DOHH2 (cell line): ENCODE data around the gene ABCG5.

ENCODE experiments used
- H3F3A ChIP-seq: fragments of 200-600 bp; sonication (generic), shearing (Covaris generic); 2 replicates; pipeline ENCODE4 v1.6.0; 2016; ENCODE audit warnings: antibody characterized with exemption, mild to moderate bottlenecking; ENCODE audit not compliant: control insufficient read depth, insufficient read depth
- H3K27ac ChIP-seq: fragments of 200-600 bp; sonication (generic); 2 replicates; pipeline ENCODE4 v1.5.1; 2014; ENCODE audit warnings: low read depth, mild to moderate bottlenecking, low read length, moderate library complexity
- H3K27me3 ChIP-seq: fragments of 200-600 bp; sonication (generic); 2 replicates; pipeline ENCODE4 v1.6.1; 2014; ENCODE audit warnings: mild to moderate bottlenecking, low read length, mixed read lengths; ENCODE audit not compliant: control insufficient read depth
- H3K36me3 ChIP-seq: fragments of 200-600 bp; sonication (generic); 2 replicates; pipeline ENCODE4 v1.6.1; 2014; ENCODE audit warnings: mild to moderate bottlenecking, low read length, moderate library complexity, mixed read lengths; ENCODE audit not compliant: control insufficient read depth
- H3K4me1 ChIP-seq: fragments of 200-600 bp; sonication (generic); 2 replicates; pipeline ENCODE4 v1.6.1; 2014; ENCODE audit warnings: mild to moderate bottlenecking, low read length, mixed read lengths; ENCODE audit not compliant: control insufficient read depth
- H3K4me2 ChIP-seq: fragments of 200-600 bp; sonication (generic); 2 replicates; pipeline ENCODE4 v1.6.0; 2014; ENCODE audit warnings: mild to moderate bottlenecking, low read length, moderate library complexity
- H3K4me3 ChIP-seq: fragments of 200-600 bp; sonication (generic); 2 replicates; pipeline ENCODE4 v1.5.1; 2014; ENCODE audit warnings: mild to moderate bottlenecking, low read length, mixed read lengths
- H3K79me2 ChIP-seq: fragments of 200-600 bp; sonication (generic); 2 replicates; pipeline ENCODE4 v1.6.1; 2014; ENCODE audit warnings: mild to moderate bottlenecking, low read length, mixed read lengths; ENCODE audit not compliant: control insufficient read depth
- H3K9me2 ChIP-seq: fragments of 200-600 bp; sonication (generic); replicated peaks from 2 replicates; pipeline ENCODE4 v1.6.1; 2014; ENCODE audit warnings: mild to moderate bottlenecking, low read length, mixed read lengths; ENCODE audit not compliant: control insufficient read depth
- H3K9me3 ChIP-seq: fragments of 200-600 bp; sonication (generic); 2 replicates; pipeline ENCODE4 v1.6.1; 2014; ENCODE audit warnings: antibody characterized with exemption, low read length, mixed read lengths; ENCODE audit not compliant: control insufficient read depth, insufficient read depth
- H4K20me1 ChIP-seq: fragments of 200-600 bp; sonication (generic); 2 replicates; pipeline ENCODE4 v1.6.0; 2014; ENCODE audit warnings: low read depth, mild to moderate bottlenecking, antibody characterized with exemption, low read length, moderate library complexity; ENCODE audit not compliant: control insufficient read depth, insufficient read depth
- EZH2phosphoT487 ChIP-seq: fragments of 200-600 bp; sonication (generic); IDR thresholded peaks from 2 replicates; pipeline ENCODE4 v1.6.1; 2017; ENCODE audit warnings: borderline replicate concordance, mild to moderate bottlenecking, antibody characterized with exemption, low read length, moderate library complexity, mixed read lengths
- TF ChIP-seq, protein P1 (sequence below): fragments of 200-600 bp; sonication (generic); IDR thresholded peaks from one replicate; pipeline ENCODE4 v1.5.1; 2014; ENCODE audit warnings: antibody characterized with exemption, mild to moderate bottlenecking, low read depth, low read length; ENCODE audit not compliant: poor library complexity, severe bottlenecking

ABCG5 gene

DNA sequence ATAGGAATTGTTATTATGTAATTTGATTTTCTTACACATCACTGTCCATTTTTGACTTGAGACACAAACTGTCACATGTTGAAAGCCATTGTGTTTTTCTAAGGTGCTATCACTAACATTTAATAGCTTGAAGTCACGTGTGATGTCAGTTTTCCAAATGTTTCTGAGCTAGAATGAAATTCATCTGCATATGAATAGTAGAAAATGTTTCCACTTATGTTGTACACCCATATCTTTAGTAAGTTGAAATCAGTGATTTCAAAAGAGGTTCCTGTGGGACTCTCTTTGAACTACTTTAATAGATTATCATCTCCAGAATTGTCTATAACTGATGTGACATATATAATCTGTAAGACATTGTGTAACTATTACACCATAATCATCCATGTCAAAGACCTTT lies 27.8 kb downstream of the ABCG5 start:
- Histone ChIP-seq H3K9me3 (no peaks in the 10 kb centered on the region), H3K27me3 (no peaks in the 10 kb centered on the region), H3K9me2 (no peaks in the 10 kb centered on the region), H3K27ac (no peak overlapping the region), H4K20me1 (no peaks in the 10 kb centered on the region), H3K36me3 (no peaks in the 10 kb centered on the region), H3F3A (no peaks in the 10 kb centered on the region), H3K4me3 (no peak overlapping the region), H3K4me1 (no peaks in the 10 kb centered on the region), H3K4me2 (no peak overlapping the region), H3K79me2 (no peaks in the 10 kb centered on the region)
- TF ChIP-seq, protein P1, sequence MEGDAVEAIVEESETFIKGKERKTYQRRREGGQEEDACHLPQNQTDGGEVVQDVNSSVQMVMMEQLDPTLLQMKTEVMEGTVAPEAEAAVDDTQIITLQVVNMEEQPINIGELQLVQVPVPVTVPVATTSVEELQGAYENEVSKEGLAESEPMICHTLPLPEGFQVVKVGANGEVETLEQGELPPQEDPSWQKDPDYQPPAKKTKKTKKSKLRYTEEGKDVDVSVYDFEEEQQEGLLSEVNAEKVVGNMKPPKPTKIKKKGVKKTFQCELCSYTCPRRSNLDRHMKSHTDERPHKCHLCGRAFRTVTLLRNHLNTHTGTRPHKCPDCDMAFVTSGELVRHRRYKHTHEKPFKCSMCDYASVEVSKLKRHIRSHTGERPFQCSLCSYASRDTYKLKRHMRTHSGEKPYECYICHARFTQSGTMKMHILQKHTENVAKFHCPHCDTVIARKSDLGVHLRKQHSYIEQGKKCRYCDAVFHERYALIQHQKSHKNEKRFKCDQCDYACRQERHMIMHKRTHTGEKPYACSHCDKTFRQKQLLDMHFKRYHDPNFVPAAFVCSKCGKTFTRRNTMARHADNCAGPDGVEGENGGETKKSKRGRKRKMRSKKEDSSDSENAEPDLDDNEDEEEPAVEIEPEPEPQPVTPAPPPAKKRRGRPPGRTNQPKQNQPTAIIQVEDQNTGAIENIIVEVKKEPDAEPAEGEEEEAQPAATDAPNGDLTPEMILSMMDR: no peak
- no peak for TF ChIP-seq EZH2phosphoT487

GRCh38 chr2:43810452-43810851 lies 28.2 kb downstream of the ABCG5 start:
- Histone ChIP-seq H3K4me3 (no peak overlapping the region), H3K27ac (no peak overlapping the region), H4K20me1 (no peaks in the 10 kb centered on the region), H3K9me3 (no peaks in the 10 kb centered on the region), H3F3A (no peaks in the 10 kb centered on the region), H3K9me2 (no peaks in the 10 kb centered on the region), H3K79me2 (no peaks in the 10 kb centered on the region), H3K27me3 (no peaks in the 10 kb centered on the region), H3K4me1 (no peaks in the 10 kb centered on the region), H3K4me2 (no peak overlapping the region), H3K36me3 (no peaks in the 10 kb centered on the region)
- TF ChIP-seq EZH2phosphoT487: no peak
- TF ChIP-seq, protein P1: no peak

DNA sequence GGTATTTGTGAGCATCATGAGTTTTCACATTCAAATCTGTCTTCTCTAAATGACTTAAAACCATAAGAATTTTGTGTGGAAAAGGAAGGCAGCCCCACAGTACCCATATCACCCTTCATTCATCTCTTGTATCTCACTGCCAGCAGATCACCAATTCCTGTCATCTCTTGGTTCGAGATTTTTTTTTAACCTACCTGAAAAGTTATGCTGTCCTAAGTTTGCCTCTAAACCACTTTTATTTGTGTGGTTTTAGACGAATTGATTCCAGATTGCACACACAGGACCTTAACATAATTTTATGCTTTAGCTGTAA lies 32.0 kb downstream of the ABCG5 start:
- no peak for TF ChIP-seq EZH2phosphoT487
- TF ChIP-seq, protein P1: no peak
- H3K36me3 ChIP-seq: no peaks in the 10 kb centered on the region

GRCh38 chr2:43803113-43803512 lies 35.5 kb downstream of the ABCG5 start:
- Histone ChIP-seq H3K9me3 (no peaks in the 10 kb centered on the region), H3K4me3 (no peak overlapping the region), H3K27me3 (no peaks in the 10 kb centered on the region), H4K20me1 (no peaks in the 10 kb centered on the region), H3K9me2 (no peaks in the 10 kb centered on the region), H3K4me2 (no peak overlapping the region), H3K27ac (no peak overlapping the region), H3F3A (no peaks in the 10 kb centered on the region), H3K4me1 (no peaks in the 10 kb centered on the region), H3K79me2 (no peaks in the 10 kb centered on the region), H3K36me3 (no peaks in the 10 kb centered on the region)
- no peak for TF ChIP-seq EZH2phosphoT487
- TF ChIP-seq, protein P1: no peak

More for the DNA sequence above, 32.0 kb downstream of the ABCG5 start:
- Histone ChIP-seq H3K9me3 (no peaks in the 10 kb centered on the region), H3K27ac (no peak overlapping the region), H3K4me3 (no peak overlapping the region), H3K4me2 (no peak overlapping the region), H4K20me1 (no peaks in the 10 kb centered on the region), H3K27me3 (no peaks in the 10 kb centered on the region), H3K4me1 (no peaks in the 10 kb centered on the region), H3K9me2 (no peaks in the 10 kb centered on the region), H3F3A (no peaks in the 10 kb centered on the region), H3K79me2 (no peaks in the 10 kb centered on the region)
